ENCODE measurements around the gene EXOC6B. TPM values are rescaled to one million over a fixed set of nuclear protein-coding genes. Genes with fewer than 3 reads are reported as not detected.

The EXOC6B gene
- total and polyA plus RNA-seq, 9 of the 15 experiments (the other 6 are each of a cell fraction or from before 2014, with no cell fraction given): 0.28 to 4.2 (median 2.0) TPM

GRCh38 chr2:72127401-72128058 is 698.3 kb downstream of the EXOC6B start:
- no peak overlapping the region for H2AFZ ChIP-seq (ENCODE audit: low read depth, low read length)
- in situ Hi-C loops (cut with MboI): no loop called here
- peaks cover 4% of the 10 kb centered on the region; the same call in 1 of the 2 replicates for H4K20me1 ChIP-seq (replicated peaks; ENCODE audit: control insufficient read depth, insufficient read depth, low read length)
- H3K36me3 ChIP-seq (ENCODE audit: control insufficient read depth, insufficient read depth, low read length): no peaks in the 10 kb centered on the region
- intact Hi-C loops (cut with micrococcal nuclease): no loop called here
- no TSS peak for BruUV-seq (replicated peaks)
- no peaks in the 10 kb centered on the region for H3K79me2 ChIP-seq (ENCODE audit: control insufficient read depth, insufficient read depth, low read length)
- H3K9me1 ChIP-seq (ENCODE audit: control insufficient read depth, insufficient read depth, low read length): no peaks in the 10 kb centered on the region
- no peak overlapping the region; a peak in 1 of 4 replicates for H3K9ac ChIP-seq (ENCODE audit: insufficient read depth in 1 of 2, low read depth in 2 of 2, low read length in 2 of 2)
- H3K4me1 ChIP-seq (replicated peaks in 1 of 2; ENCODE audit: control insufficient read depth in 2 of 2, insufficient read depth in 2 of 2, low read length in 2 of 2): peaks cover 0 to 3% of the 10 kb centered on the region in 2 experiments; a peak in 1 of 5 replicates
- peaks cover 8 to 55% of the 10 kb centered on the region in 2 experiments; a peak in 4 of 5 replicates for H3K27me3 ChIP-seq (ENCODE audit: control insufficient read depth in 2 of 2, insufficient read depth in 2 of 2, low read length in 2 of 2)
- FAIRE-seq (no peak), DNase-seq (ENCODE audit: extremely low read depth in 1 of 4, low spot score in 3 of 4) (no peak), ATAC-seq (no peak)
- no peak overlapping the region for H3K27ac ChIP-seq (ENCODE audit: extremely low read depth, low read depth, low read length)
- TF ChIP-seq TARDBP (IDR thresholded peaks at IDR 0.05) (no peak), CEBPG (CRISPR knock-in tag; IDR thresholded peaks at IDR 0.05) (no peak), CEBPG (tag; conservative IDR thresholded peaks at IDR 0.05 in 1 of 2, IDR thresholded peaks at IDR 0.05 in 1 of 2) (no peak), ATF2 (CRISPR knock-in tag; IDR thresholded peaks at IDR 0.05) (no peak)
- under 1% methylated on average over 21 of the region's 21 CpGs for WGBS (ENCODE audit: insufficient coverage, low coverage, missing lambda C conversion rate)
- no peak overlapping the region for H3K4me2 ChIP-seq (ENCODE audit: insufficient read depth, low read length)
- H3K4me3 ChIP-seq: no peak overlapping the region
- CTCF ChIA-PET (ENCODE audit: low intra/inter-chr PET ratio): no interaction called here
- POLR2A ChIA-PET: interaction anchor here (0.9 kb wide), 1 partner anchor 14 kb away, joined by 3 read pairs; no protein-coding TSS in a partner anchor
- no peaks in the 10 kb centered on the region for H3K9me3 ChIP-seq (replicated peaks; ENCODE audit: control insufficient read depth, insufficient read depth, low read depth, low read length)

All from K562 (cell line).